Stomach (tissue), 9 donors: Measurements from ENCODE around the gene PITPNM3. TPM values are rescaled to one million over a fixed set of nuclear protein-coding genes. Genes with fewer than 3 reads are reported as not detected.

Experiments used
- DNase-seq, 2 donors: peaks; one replicate each; pipeline versions ENCODE4 v3.0.0 to v3.0.0-alpha.2; 2013 to 2019
- H3K27ac ChIP-seq, 5 donors: fragments of 200-600 bp in 4 of 5; sonication (generic) in 4 of 5; one replicate each; pipeline ENCODE4 v1.5.1; 2013 to 2019; ENCODE audit warnings: mild to moderate bottlenecking in 1 of 5, moderate library complexity in 1 of 5
- H3K27me3 ChIP-seq, 3 donors: fragments of 200-600 bp; sonication (generic); one replicate each; pipeline ENCODE4 v1.5.1; 2017 to 2019; ENCODE audit warnings: mixed run types in 1 of 3
- H3K36me3 ChIP-seq, 4 donors: fragments of 200-600 bp; sonication (generic); 1 replicate in 3 of 4; 2 replicates in 1 of 4; pipeline ENCODE4 v1.5.1; 2016 to 2019
- H3K4me1 ChIP-seq, 4 donors: fragments of 200-600 bp; sonication (generic); one replicate each; pipeline ENCODE4 v1.5.1; 2016 to 2019
- H3K4me3 ChIP-seq, 4 donors: fragments of 200-600 bp; sonication (generic) in 3 of 4; one replicate each; pipeline ENCODE4 v1.5.1; 2016 to 2019; ENCODE audit warnings: mild to moderate bottlenecking in 1 of 4
- H3K9me3 ChIP-seq, 4 donors: fragments of 200-600 bp; sonication (generic); one replicate each; pipeline ENCODE4 v1.5.1; 2016 to 2019
- CTCF ChIP-seq, 7 experiments: fragments of 450-650 bp in 4 of 7; fragments of 200-600 bp in 3 of 7; sonication (generic) in 3 of 7; IDR thresholded peaks; one replicate each; pipeline ENCODE4 v1.5.1; 2016 to 2019; ENCODE audit warnings: antibody characterized with exemption in 7 of 7, control low read depth in 2 of 7, mild to moderate bottlenecking in 1 of 7
- EP300 ChIP-seq: sonication (generic); formaldehyde crosslinking; IDR thresholded peaks from one replicate; pipeline ENCODE4 v1.6.1; 2017; ENCODE audit warnings: antibody characterized with exemption
- POLR2A ChIP-seq, 4 donors: fragments of 450-650 bp; IDR thresholded peaks; one replicate each; pipeline ENCODE4 v1.6.1; 2016; ENCODE audit warnings: antibody characterized with exemption in 4 of 4, control low read depth in 2 of 4, mild to moderate bottlenecking in 1 of 4, moderate library complexity in 1 of 4
- POLR2AphosphoS5 ChIP-seq, 3 donors: sonication (generic); formaldehyde crosslinking; IDR thresholded peaks; one replicate each; pipeline ENCODE4 v1.6.1; 2016; ENCODE audit warnings: antibody characterized with exemption in 3 of 3
- WGBS, 5 donors: extraction: QIAGEN DNeasy Blood & Tissue Kit in 3 of 5; methylation state at CpG; one replicate each; pipeline versions ENCODE4 v1.1.5 to v1.1.7; 2013 to 2018; 5-methylcytosine and 5-hydroxymethylcytosine counted together
- intact Hi-C: fragments of 100-400 bp; cut with DNase I; formaldehyde crosslinking; loops from one replicate; pipeline ENCODE4 v1.15.1; 2023; ENCODE audit warnings: low total_unique reads
- polyA plus RNA-seq, 3 donors: library from polyadenylated mRNA; stranded (reverse); fragments of 200-250 nt; gene quantifications; one replicate each; pipeline ENCODE4 v1.2.3, GENCODE V29; 2013
- total RNA-seq, 5 donors: library from RNA; depleted of rRNA; stranded (reverse); fragments of >200 nt; gene quantifications; one replicate each; pipeline versions ENCODE4 v1.1.0 to v1.2.3, GENCODE V29; 2014 to 2016
- donor health status: healthy with polysubstance abuse.
- donor health status: Bipolar disorder and iron deficiency.
- donor health status: healthy.

Gene PITPNM3
- total and polyA plus RNA-seq, 8 donors = 1.1 to 19.3 (median 5.8) TPM

DNA sequence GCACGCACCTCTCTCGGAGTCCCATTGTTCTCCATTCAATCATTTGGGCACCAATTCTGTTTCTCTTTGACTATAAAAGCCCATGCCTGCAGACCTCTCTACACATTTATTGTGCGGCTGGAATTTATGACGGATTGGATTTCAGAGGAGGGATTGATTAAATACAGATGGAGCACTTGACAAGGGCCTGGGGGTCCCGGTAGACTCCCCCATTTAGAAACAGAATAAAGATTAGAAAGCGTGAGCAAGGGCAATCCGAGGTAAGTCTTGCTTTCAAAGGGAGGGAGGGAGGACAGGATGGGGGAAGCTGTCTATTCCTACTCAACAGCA lies 15.1 kb upstream of the PITPNM3 start:
- Histone ChIP-seq H3K4me1 (peaks cover 7 to 16% (median 11%) of the 10 kb centered on the region in 4 donors), H3K27me3 (no peaks in the 10 kb centered on the region), H3K4me3 (no peak overlapping the region), H3K36me3 (peaks cover 0 to 4% (median under 1%) of the 10 kb centered on the region in 4 donors), H3K27ac (no peak overlapping the region), H3K9me3 (no peaks in the 10 kb centered on the region)
- intact Hi-C loops = no loop called here
- WGBS, 5 donors = 70 to 83% (median 76%) methylated on average over 7 of the region's 7 CpGs
- TF ChIP-seq POLR2A (IDR thresholded peaks at IDR 0.05) = no peak
- TF ChIP-seq EP300 = no peak
- no peak for TF ChIP-seq CTCF (IDR thresholded peaks at IDR 0.05)
- TF ChIP-seq POLR2AphosphoS5 (IDR thresholded peaks at IDR 0.05) = no peak
- DNase-seq = no peak

DNA sequence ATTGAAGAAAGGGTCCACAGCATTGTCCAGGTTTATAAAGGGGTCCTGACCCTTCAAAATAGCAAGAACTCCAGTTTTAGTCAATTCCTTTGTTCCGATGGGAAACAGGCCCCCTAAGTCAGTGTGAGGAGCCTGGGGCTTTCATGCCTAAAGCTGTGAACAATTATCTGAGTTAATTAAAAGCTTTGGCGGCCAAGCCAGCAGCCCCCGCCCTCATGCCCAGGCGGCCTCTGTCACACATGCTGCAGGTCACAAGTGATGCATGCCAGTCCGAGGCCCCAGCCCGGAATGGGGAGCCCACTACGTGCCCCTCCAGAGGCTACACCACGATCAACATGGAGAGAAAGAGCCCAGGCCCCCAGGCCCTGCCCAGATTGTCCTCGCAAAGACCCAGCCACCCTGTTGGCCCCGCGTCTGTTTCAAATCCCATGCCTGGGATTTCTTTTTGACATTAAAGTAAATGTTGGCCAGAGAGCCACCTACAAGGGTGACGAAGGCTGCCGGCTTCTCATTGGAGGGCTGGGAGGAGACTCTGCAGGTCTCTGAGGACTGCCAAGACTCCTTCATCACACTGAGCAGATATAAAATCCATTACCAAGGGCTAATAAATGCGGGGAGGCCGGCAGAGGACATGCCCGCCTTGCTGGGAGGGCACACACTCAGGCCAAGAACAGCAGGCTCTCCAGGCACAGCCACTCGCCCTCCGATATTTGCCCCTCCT lies 14.5 kb upstream of the PITPNM3 start:
- TF ChIP-seq POLR2A (IDR thresholded peaks at IDR 0.05) = no peak
- peak in 1 of 3 donors; percentile 35 for TF ChIP-seq POLR2AphosphoS5 (IDR thresholded peaks at IDR 0.05)
- peak; percentile 46 for TF ChIP-seq EP300
- intact Hi-C loops = no loop called here
- H3K9me3 ChIP-seq = no peaks in the 10 kb centered on the region
- no peak overlapping the region for H3K4me3 ChIP-seq
- H3K36me3 ChIP-seq = peaks cover 0 to 4% (median 0%) of the 10 kb centered on the region in 4 donors
- DNase-seq = peak in 1 of 2 donors; percentile 10
- H3K4me1 ChIP-seq = peaks cover 7 to 15% (median 11%) of the 10 kb centered on the region in 4 donors
- peak overlapping the region in 1 of 5 donors; percentile 70 for H3K27ac ChIP-seq
- 84 to 97% (median 90%) methylated on average over 11 to 18 of the region's 18 CpGs for WGBS, 5 donors
- H3K27me3 ChIP-seq = no peaks in the 10 kb centered on the region

DNA sequence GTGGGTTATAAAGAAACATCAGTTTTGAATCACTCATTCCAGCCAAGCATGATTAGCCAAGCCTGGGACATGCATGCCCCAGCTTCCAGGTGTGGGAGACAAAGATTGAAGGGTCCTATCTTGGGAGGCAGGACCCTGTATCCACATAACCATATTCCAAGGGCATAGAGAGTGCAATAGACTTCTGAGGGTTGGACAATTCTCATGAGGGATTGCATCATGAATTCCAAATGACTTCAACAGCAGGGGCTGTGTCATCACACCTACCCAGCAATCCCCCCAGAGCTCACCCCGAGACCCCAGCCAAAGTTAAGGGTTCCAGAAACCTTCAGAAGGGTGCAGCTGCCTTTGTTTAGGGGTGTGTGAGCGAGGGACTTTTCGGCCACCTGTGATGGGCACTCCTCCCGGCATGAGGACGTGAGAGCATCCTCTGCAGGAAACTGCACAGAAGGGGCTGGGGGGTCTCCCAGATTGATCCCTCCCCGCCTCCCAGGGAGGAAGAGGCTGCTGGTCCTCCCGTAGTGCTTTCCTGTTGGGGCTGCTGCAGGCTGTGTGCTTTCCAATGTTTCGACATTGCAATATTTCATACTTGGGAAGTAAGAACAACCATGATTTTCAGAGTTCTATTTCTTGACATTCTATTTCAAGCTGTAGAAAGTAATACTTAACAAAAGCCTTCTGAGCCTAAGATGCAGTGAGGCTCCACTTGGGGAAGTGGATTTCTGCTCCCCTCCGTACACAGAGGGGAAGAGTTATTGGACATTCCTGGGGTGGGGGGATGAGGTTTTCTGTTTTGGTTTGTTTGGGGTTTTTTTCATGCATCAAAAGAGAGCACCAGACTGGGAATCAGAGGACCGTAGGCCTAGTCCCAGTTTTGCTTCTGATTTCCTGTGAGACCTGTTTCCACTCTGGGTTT lies 13.3 kb upstream of the PITPNM3 start:
- Histone ChIP-seq H3K27ac (peak overlapping the region in 1 of 5 donors; percentile 39), H3K4me3 (no peak overlapping the region), H3K27me3 (no peaks in the 10 kb centered on the region), H3K36me3 (peaks cover 0 to 4% (median 0%) of the 10 kb centered on the region in 4 donors), H3K9me3 (no peaks in the 10 kb centered on the region), H3K4me1 (peaks cover 0 to 15% (median under 1%) of the 10 kb centered on the region in 4 donors)
- WGBS, 5 donors = 77 to 83% (median 81%) methylated on average over 8 to 10 of the region's 10 CpGs
- peak in 1 of 2 donors; percentile 9 for DNase-seq
- no peak for TF ChIP-seq EP300
- intact Hi-C loops = no loop called here

DNA sequence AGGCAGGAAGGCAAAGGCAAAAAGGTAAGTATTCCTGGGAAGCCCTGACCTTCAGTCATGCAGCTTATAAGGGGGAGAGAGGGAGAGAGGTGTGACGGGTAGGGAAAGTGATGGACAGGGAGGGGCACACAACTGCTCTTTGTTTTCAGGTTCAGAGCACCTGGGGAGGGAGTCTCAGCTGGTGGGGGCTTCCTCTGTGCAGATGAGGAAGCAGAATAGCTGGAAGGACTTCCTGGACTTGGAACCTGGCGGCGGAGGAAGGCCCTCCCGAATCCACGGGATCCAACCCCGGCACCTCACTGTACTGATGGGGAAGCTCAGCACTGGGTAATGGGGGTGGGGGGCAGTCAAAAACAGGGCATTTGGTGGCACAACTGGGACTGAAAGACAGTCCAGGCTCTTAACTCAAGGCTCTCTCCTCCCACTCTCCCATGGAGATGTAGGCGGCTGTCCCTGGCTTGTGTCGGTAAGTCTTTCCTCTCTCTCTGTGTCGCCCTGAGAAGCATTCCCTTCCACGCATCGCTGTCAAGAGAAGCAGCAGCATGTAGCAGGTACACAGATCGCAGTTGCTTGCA lies 11.9 kb upstream of the PITPNM3 start:
- Histone ChIP-seq H3K4me3 (no peak overlapping the region), H3K27me3 (no peaks in the 10 kb centered on the region), H3K4me1 (peaks cover 0 to 15% (median 0%) of the 10 kb centered on the region in 4 donors), H3K9me3 (no peaks in the 10 kb centered on the region), H3K36me3 (peaks cover 0 to 4% (median 0%) of the 10 kb centered on the region in 4 donors), H3K27ac (peak overlapping the region in 1 of 5 donors; percentile 54)
- WGBS, 5 donors = 83 to 95% (median 91%) methylated on average over 12 of the region's 12 CpGs
- peak in 1 of 2 donors; percentile 20 for DNase-seq
- intact Hi-C loops = no loop called here
- TF ChIP-seq EP300 (no peak), CTCF (IDR thresholded peaks at IDR 0.05) (no peak), POLR2AphosphoS5 (IDR thresholded peaks at IDR 0.05) (no peak), POLR2A (IDR thresholded peaks at IDR 0.05) (no peak)
